ENCODE measurements around the gene RANBP3L. TPM values are rescaled to one million over a fixed set of nuclear protein-coding genes. Genes with fewer than 3 reads are reported as not detected.

Gene RANBP3L
- total and polyA plus RNA-seq, 4 donors, result 10.9 to 213 (median 28.9) TPM

DNA sequence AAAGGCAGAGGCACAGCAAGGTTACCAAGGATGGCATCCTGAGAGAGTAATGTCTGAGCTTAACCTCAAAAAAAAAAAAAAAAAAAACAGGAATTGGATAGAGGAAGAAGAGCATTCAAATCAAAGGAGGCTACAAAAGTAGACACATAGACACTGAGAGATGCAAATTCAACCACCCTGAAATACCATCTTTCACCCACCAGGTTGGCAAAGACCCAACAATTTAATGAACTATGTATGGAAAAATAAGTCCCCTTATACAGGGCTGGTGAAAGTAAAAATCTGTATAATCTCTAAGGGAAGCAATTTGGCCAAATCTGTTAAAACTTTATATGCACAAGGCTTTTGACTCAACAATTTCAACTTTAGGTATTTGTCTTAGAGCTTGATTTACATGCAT is 64.9 kb downstream of the RANBP3L start:
- H3K36me3 ChIP-seq (ENCODE audit: control insufficient read depth, insufficient read depth, low read length), result no peaks in the 10 kb centered on the region
- H3K27ac ChIP-seq (ENCODE audit: low read depth, low read length), result no peak overlapping the region
- DNase-seq (ENCODE audit: low read depth in 4 of 6, low spot score in 6 of 6), result no peak
- H3K4me1 ChIP-seq (ENCODE audit: control insufficient read depth, insufficient read depth, low read length), result no peaks in the 10 kb centered on the region
- no peak overlapping the region for H3K4me3 ChIP-seq (ENCODE audit: low read depth, low read length)
- H3K27me3 ChIP-seq (ENCODE audit: control insufficient read depth, insufficient read depth, low read length), result no peaks in the 10 kb centered on the region
- no peaks in the 10 kb centered on the region for H3K9me3 ChIP-seq (ENCODE audit: control insufficient read depth, insufficient read depth, low read length)

DNA sequence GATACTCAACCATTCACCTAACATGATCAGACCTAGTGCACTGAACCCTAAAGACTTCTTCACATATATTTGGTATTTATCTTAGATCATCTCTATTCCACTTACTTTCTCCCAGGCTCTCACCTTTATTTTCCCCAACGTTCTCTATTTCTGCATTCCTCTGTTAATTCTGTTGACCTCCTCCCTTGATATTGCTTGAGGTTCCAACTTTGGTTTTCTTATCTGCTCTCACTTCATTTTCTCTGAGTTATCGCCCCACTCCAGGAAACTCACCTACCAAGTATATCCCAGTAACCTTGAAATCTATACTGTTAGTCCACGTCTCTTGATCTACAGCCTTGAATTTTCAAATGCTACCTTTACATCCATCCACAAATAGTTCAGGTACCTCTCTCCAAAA is 69.2 kb downstream of the RANBP3L start:
- H3K27ac ChIP-seq (ENCODE audit: low read depth, low read length), result no peak overlapping the region
- no peaks in the 10 kb centered on the region for H3K36me3 ChIP-seq (ENCODE audit: control insufficient read depth, insufficient read depth, low read length)
- 93% methylated on average over 3 of the region's 3 CpGs for WGBS (ENCODE audit: insufficient coverage)
- no peak for DNase-seq (ENCODE audit: low read depth in 4 of 6, low spot score in 6 of 6)
- no peaks in the 10 kb centered on the region for H3K27me3 ChIP-seq (ENCODE audit: control insufficient read depth, insufficient read depth, low read length)
- no peaks in the 10 kb centered on the region for H3K9me3 ChIP-seq (ENCODE audit: control insufficient read depth, insufficient read depth, low read length)
- H3K4me3 ChIP-seq (ENCODE audit: low read depth, low read length), result no peak overlapping the region
- H3K4me1 ChIP-seq (ENCODE audit: control insufficient read depth, insufficient read depth, low read length), result peaks cover 2% of the 10 kb centered on the region

GRCh38 chr5:36230151-36230790 is 71.4 kb downstream of the RANBP3L start:
- Histone ChIP-seq H3K9me3 (ENCODE audit: control insufficient read depth, insufficient read depth, low read length) (no peaks in the 10 kb centered on the region), H3K36me3 (ENCODE audit: control insufficient read depth, insufficient read depth, low read length) (no peaks in the 10 kb centered on the region), H3K27me3 (ENCODE audit: control insufficient read depth, insufficient read depth, low read length) (no peaks in the 10 kb centered on the region), H3K27ac (ENCODE audit: low read depth, low read length) (no peak overlapping the region), H3K4me1 (ENCODE audit: control insufficient read depth, insufficient read depth, low read length) (peaks cover 2% of the 10 kb centered on the region), H3K4me3 (ENCODE audit: low read depth, low read length) (no peak overlapping the region)
- no peak for DNase-seq (ENCODE audit: low read depth in 4 of 6, low spot score in 6 of 6)
- WGBS (ENCODE audit: insufficient coverage), result no CpG with 5 or more reads among the region's 1 CpG

GRCh38 chr5:36228505-36228904 is 73.2 kb downstream of the RANBP3L start:
- H3K27ac ChIP-seq (ENCODE audit: low read depth, low read length), result no peak overlapping the region
- no peak overlapping the region for H3K4me3 ChIP-seq (ENCODE audit: low read depth, low read length)
- H3K27me3 ChIP-seq (ENCODE audit: control insufficient read depth, insufficient read depth, low read length), result no peaks in the 10 kb centered on the region
- 86% methylated on average over 1 of the region's 7 CpGs for WGBS (ENCODE audit: insufficient coverage)
- no peak for DNase-seq (ENCODE audit: low read depth in 4 of 6, low spot score in 6 of 6)
- peaks cover 2% of the 10 kb centered on the region for H3K4me1 ChIP-seq (ENCODE audit: control insufficient read depth, insufficient read depth, low read length)
- no peaks in the 10 kb centered on the region for H3K9me3 ChIP-seq (ENCODE audit: control insufficient read depth, insufficient read depth, low read length)
- no peaks in the 10 kb centered on the region for H3K36me3 ChIP-seq (ENCODE audit: control insufficient read depth, insufficient read depth, low read length)

- no peaks in the 10 kb centered on the region for H3K27me3 ChIP-seq (ENCODE audit: control insufficient read depth, insufficient read depth, low read length)
- no peak overlapping the region for H3K27ac ChIP-seq (ENCODE audit: low read depth, low read length)
- peaks cover 2% of the 10 kb centered on the region for H3K4me1 ChIP-seq (ENCODE audit: control insufficient read depth, insufficient read depth, low read length)
- DNase-seq (ENCODE audit: low read depth in 4 of 6, low spot score in 6 of 6), result no peak
- no peaks in the 10 kb centered on the region for H3K36me3 ChIP-seq (ENCODE audit: control insufficient read depth, insufficient read depth, low read length)
- no peak overlapping the region for H3K4me3 ChIP-seq (ENCODE audit: low read depth, low read length)
- no peaks in the 10 kb centered on the region for H3K9me3 ChIP-seq (ENCODE audit: control insufficient read depth, insufficient read depth, low read length)
These were observed 74.7 kb downstream of the RANBP3L start for GRCh38 chr5:36227046-36227445.

- no peak overlapping the region for H3K4me3 ChIP-seq (ENCODE audit: low read depth, low read length)
- H3K4me1 ChIP-seq (ENCODE audit: control insufficient read depth, insufficient read depth, low read length), result no peaks in the 10 kb centered on the region
- H3K27me3 ChIP-seq (ENCODE audit: control insufficient read depth, insufficient read depth, low read length), result no peaks in the 10 kb centered on the region
- no CpG with 5 or more reads among the region's 1 CpG for WGBS (ENCODE audit: insufficient coverage)
- no peak for DNase-seq (ENCODE audit: low read depth in 4 of 6, low spot score in 6 of 6)
- no peak overlapping the region for H3K27ac ChIP-seq (ENCODE audit: low read depth, low read length)
- H3K36me3 ChIP-seq (ENCODE audit: control insufficient read depth, insufficient read depth, low read length), result no peaks in the 10 kb centered on the region
- H3K9me3 ChIP-seq (ENCODE audit: control insufficient read depth, insufficient read depth, low read length), result no peaks in the 10 kb centered on the region
These were observed 79.1 kb downstream of the RANBP3L start for GRCh38 chr5:36222620-36223019.

DNA sequence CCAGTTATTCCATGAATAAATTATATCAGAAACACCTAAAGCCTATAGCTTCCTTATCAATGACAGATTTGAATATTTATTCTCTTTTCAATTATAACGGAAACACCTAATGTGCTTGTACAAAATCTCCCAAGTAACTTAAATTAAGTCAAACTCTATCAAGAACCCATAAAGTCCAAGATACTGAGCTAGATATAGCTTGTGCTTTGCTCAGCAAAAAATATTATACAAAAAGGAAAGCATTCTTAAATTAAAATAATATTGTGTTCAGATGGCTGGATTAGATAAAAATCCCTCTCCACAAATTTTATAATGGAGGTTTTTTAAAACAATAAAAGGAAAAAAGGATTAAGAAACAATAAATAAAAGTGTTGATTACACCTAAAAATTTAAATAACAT is 83.7 kb downstream of the RANBP3L start:
- Histone ChIP-seq H3K4me3 (ENCODE audit: low read depth, low read length) (no peak overlapping the region), H3K36me3 (ENCODE audit: control insufficient read depth, insufficient read depth, low read length) (no peaks in the 10 kb centered on the region), H3K4me1 (ENCODE audit: control insufficient read depth, insufficient read depth, low read length) (no peaks in the 10 kb centered on the region), H3K27me3 (ENCODE audit: control insufficient read depth, insufficient read depth, low read length) (no peaks in the 10 kb centered on the region), H3K27ac (ENCODE audit: low read depth, low read length) (no peak overlapping the region), H3K9me3 (ENCODE audit: control insufficient read depth, insufficient read depth, low read length) (no peaks in the 10 kb centered on the region)
- no peak for DNase-seq (ENCODE audit: low read depth in 4 of 6, low spot score in 6 of 6)
- no CpG with 5 or more reads among the region's 1 CpG for WGBS (ENCODE audit: insufficient coverage)

DNA sequence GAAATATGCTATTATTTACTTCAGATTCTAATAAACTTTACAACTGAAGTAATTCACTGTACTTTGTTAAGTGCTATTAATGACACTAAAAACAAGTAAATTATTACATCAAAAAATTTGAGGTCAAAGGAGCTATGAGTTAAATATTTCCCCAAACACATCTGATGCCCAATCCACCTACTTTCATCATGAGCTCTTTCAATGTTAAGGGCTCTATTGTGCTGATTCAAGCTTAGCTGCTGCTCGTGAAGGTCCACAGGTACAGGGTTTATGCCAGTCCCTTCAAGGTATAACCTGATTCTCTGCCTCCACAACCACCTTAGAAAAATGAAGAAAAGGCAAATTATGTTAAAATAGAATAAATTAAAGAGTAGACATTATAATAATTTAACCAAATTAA is 84.1 kb downstream of the RANBP3L start:
- Histone ChIP-seq H3K4me1 (ENCODE audit: control insufficient read depth, insufficient read depth, low read length) (no peaks in the 10 kb centered on the region), H3K4me3 (ENCODE audit: low read depth, low read length) (no peak overlapping the region), H3K27me3 (ENCODE audit: control insufficient read depth, insufficient read depth, low read length) (no peaks in the 10 kb centered on the region), H3K27ac (ENCODE audit: low read depth, low read length) (no peak overlapping the region), H3K9me3 (ENCODE audit: control insufficient read depth, insufficient read depth, low read length) (no peaks in the 10 kb centered on the region), H3K36me3 (ENCODE audit: control insufficient read depth, insufficient read depth, low read length) (no peaks in the 10 kb centered on the region)
- no peak for DNase-seq (ENCODE audit: low read depth in 4 of 6, low spot score in 6 of 6)
- no CpG with 5 or more reads among the region's 1 CpG for WGBS (ENCODE audit: insufficient coverage)

DNA sequence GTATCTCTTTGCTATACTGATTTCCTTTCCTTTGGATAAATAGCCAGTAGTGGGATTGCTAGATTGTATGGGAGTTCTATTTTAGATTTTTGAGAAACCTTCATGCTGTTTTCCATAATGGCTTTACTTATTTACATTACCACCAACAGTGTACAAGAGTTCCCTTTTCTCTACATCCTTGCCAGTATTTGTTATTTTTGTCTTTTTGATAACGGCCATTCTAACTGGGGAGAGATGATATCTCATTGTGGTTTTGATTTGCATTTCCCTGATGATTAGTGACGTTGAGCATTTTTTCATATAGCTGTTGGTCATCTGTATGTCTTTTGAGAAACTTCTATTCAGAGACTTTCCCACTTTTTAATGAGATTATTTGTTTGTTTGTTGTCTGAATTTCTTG is 85.8 kb downstream of the RANBP3L start:
- no peaks in the 10 kb centered on the region for H3K27me3 ChIP-seq (ENCODE audit: control insufficient read depth, insufficient read depth, low read length)
- H3K4me1 ChIP-seq (ENCODE audit: control insufficient read depth, insufficient read depth, low read length), result no peaks in the 10 kb centered on the region
- H3K36me3 ChIP-seq (ENCODE audit: control insufficient read depth, insufficient read depth, low read length), result no peaks in the 10 kb centered on the region
- no peak for DNase-seq (ENCODE audit: low read depth in 4 of 6, low spot score in 6 of 6)
- H3K4me3 ChIP-seq (ENCODE audit: low read depth, low read length), result no peak overlapping the region
- H3K9me3 ChIP-seq (ENCODE audit: control insufficient read depth, insufficient read depth, low read length), result no peaks in the 10 kb centered on the region
- no peak overlapping the region for H3K27ac ChIP-seq (ENCODE audit: low read depth, low read length)
- WGBS (ENCODE audit: insufficient coverage), result no CpG with 5 or more reads among the region's 2 CpGs

DNA sequence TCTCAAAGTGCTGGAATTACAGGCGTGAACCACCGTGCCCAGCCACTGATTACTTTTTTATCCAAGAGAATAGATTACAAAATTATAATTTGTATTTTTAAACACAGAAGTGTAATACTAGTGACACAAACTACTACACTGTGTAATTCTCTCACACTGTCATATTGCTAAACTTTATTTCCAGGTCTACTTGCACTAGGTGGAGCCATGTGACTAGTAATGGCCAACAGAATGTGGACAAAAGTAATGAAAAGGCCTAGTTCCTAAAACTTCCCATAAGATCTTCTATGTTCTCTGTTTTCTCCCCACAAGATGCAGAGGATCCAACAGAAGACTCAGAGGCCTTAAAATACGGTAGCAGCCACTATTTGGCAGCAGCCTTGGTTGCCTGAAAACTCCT is 87.3 kb downstream of the RANBP3L start:
- no CpG with 5 or more reads among the region's 3 CpGs for WGBS (ENCODE audit: insufficient coverage)
- no peaks in the 10 kb centered on the region for H3K36me3 ChIP-seq (ENCODE audit: control insufficient read depth, insufficient read depth, low read length)

More for the DNA sequence above, 87.3 kb downstream of the RANBP3L start:
- Histone ChIP-seq H3K4me1 (ENCODE audit: control insufficient read depth, insufficient read depth, low read length) (no peaks in the 10 kb centered on the region), H3K4me3 (ENCODE audit: low read depth, low read length) (no peak overlapping the region), H3K9me3 (ENCODE audit: control insufficient read depth, insufficient read depth, low read length) (no peaks in the 10 kb centered on the region), H3K27ac (ENCODE audit: low read depth, low read length) (no peak overlapping the region), H3K27me3 (ENCODE audit: control insufficient read depth, insufficient read depth, low read length) (no peaks in the 10 kb centered on the region)
- peak in 2 of 6 donors; percentile 12 to 13 for DNase-seq (ENCODE audit: low read depth in 4 of 6, low spot score in 6 of 6)
